Ectodermal cell (in vitro differentiated cells): ENCODE data around the gene PDGFA.

Experiments
- H3K27ac ChIP-seq: 2 replicates; pipeline ENCODE4 v1.7.0; 2013; ENCODE audit warnings: mild to moderate bottlenecking, low read depth, low read length; ENCODE audit not compliant: insufficient read depth, poor library complexity, severe bottlenecking
- H3K27me3 ChIP-seq: 2 replicates; pipeline ENCODE4 v1.7.0; 2013; ENCODE audit warnings: mild to moderate bottlenecking, low read length; ENCODE audit not compliant: insufficient read depth, control insufficient read depth, poor library complexity, severe bottlenecking
- H3K36me3 ChIP-seq: one replicate; pipeline ENCODE4 v1.7.0; 2013; ENCODE audit warnings: low read length; ENCODE audit not compliant: control insufficient read depth, insufficient read depth
- H3K4me1 ChIP-seq: one replicate; pipeline ENCODE4 v1.7.0; 2013; ENCODE audit warnings: low read length; ENCODE audit not compliant: control insufficient read depth, insufficient read depth
- H3K4me3 ChIP-seq: 2 replicates; pipeline ENCODE4 v1.7.0; 2013; ENCODE audit warnings: low read depth, low read length, control low read depth; ENCODE audit not compliant: insufficient read depth
- H3K9me3 ChIP-seq: 2 replicates; pipeline ENCODE4 v1.7.0; 2013; ENCODE audit warnings: mild to moderate bottlenecking, low read length, moderate library complexity; ENCODE audit not compliant: control insufficient read depth
- WGBS, 2 experiments: methylation state at CpG; one replicate each; pipeline ENCODE4 v1.1.7; 2013; ENCODE audit warnings: missing lambda C conversion rate in 2 of 2; 5-methylcytosine and 5-hydroxymethylcytosine counted together

Gene PDGFA

GRCh38 chr7:464454-465401 lies 54.9 kb downstream of the PDGFA start:
- WGBS, 2 experiments = 88 to 89% methylated on average over 34 of the region's 34 CpGs
- no peak overlapping the region for H3K4me3 ChIP-seq
- no peaks in the 10 kb centered on the region for H3K9me3 ChIP-seq
- H3K27me3 ChIP-seq = no peaks in the 10 kb centered on the region
- H3K36me3 ChIP-seq = no peaks in the 10 kb centered on the region
- peaks cover 21% of the 10 kb centered on the region for H3K4me1 ChIP-seq
- H3K27ac ChIP-seq = no peak overlapping the region

- H3K27me3 ChIP-seq = no peaks in the 10 kb centered on the region
- no peaks in the 10 kb centered on the region for H3K9me3 ChIP-seq
- WGBS, 2 experiments = 94 to 95% methylated on average over 35 of the region's 35 CpGs
- no peak overlapping the region for H3K27ac ChIP-seq
- no peak overlapping the region for H3K4me3 ChIP-seq
- peaks cover 21% of the 10 kb centered on the region for H3K4me1 ChIP-seq
- no peaks in the 10 kb centered on the region for H3K36me3 ChIP-seq
Measured at GRCh38 chr7:463817-464453, 55.7 kb downstream of the PDGFA start.

GRCh38 chr7:463362-463781 lies 56.3 kb downstream of the PDGFA start:
- whole genome bisulfite sequencing, 2 experiments = 93 to 94% methylated on average over 36 of the region's 36 CpGs
- no peak overlapping the region for H3K4me3 ChIP-seq
- no peaks in the 10 kb centered on the region for H3K27me3 ChIP-seq
- H3K9me3 ChIP-seq = no peaks in the 10 kb centered on the region
- H3K27ac ChIP-seq = no peak overlapping the region
- H3K36me3 ChIP-seq = no peaks in the 10 kb centered on the region
- H3K4me1 ChIP-seq = peaks cover 21% of the 10 kb centered on the region

- WGBS, 2 experiments = 87 to 89% methylated on average over 49 of the region's 49 CpGs
- Histone ChIP-seq H3K4me3 (no peak overlapping the region), H3K27ac (no peak overlapping the region), H3K36me3 (no peaks in the 10 kb centered on the region), H3K4me1 (peaks cover 21% of the 10 kb centered on the region), H3K9me3 (no peaks in the 10 kb centered on the region), H3K27me3 (no peaks in the 10 kb centered on the region)
Measured at GRCh38 chr7:462173-463103, 57.2 kb downstream of the PDGFA start.

DNA sequence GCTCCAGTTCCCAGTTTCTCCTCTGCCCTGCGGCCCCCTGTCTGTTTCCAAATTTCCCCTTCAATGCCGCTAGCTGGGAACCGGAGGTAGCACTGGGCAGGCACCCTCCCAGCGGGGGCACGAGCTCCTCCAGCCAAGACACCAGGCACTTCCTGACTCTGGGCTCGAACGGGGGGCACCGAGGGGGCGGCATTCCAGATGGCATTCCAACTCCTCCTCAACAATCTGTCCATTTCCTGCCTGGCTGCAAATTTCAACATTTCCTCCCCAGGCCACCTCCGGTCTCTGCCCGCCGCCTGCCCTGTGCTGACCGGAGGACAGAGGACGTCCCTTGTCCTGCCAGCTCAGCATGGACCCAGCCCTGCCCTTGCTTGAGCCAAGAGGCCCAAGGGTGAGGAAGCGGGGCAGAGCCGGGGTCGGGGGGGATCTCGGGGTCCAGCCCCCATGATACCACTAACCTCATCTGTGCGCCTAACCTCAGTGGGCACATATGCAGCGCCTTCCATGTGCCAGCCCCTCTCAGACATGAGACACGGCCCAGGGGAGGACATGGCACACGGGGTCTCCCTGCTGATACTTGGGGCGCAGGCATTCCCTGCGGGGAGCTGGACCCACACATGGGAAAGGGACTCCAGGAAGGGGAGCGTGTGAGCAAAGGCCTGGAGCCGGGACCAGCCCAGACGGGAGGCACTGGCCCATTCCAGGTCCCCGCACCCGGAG lies 58.0 kb downstream of the PDGFA start:
- Histone ChIP-seq H3K27me3 (no peaks in the 10 kb centered on the region), H3K27ac (no peak overlapping the region), H3K36me3 (no peaks in the 10 kb centered on the region), H3K4me1 (peaks cover 21% of the 10 kb centered on the region), H3K9me3 (no peaks in the 10 kb centered on the region), H3K4me3 (no peak overlapping the region)
- 89 to 90% methylated on average over 29 of the region's 29 CpGs for WGBS, 2 experiments

- Histone ChIP-seq H3K27ac (no peak overlapping the region), H3K4me3 (no peak overlapping the region), H3K36me3 (no peaks in the 10 kb centered on the region), H3K27me3 (no peaks in the 10 kb centered on the region), H3K4me1 (peaks cover 21% of the 10 kb centered on the region), H3K9me3 (no peaks in the 10 kb centered on the region)
- WGBS, 2 experiments = 71 to 74% methylated on average over 2 of the region's 2 CpGs
Measured at GRCh38 chr7:461117-461452, 58.6 kb downstream of the PDGFA start.

DNA sequence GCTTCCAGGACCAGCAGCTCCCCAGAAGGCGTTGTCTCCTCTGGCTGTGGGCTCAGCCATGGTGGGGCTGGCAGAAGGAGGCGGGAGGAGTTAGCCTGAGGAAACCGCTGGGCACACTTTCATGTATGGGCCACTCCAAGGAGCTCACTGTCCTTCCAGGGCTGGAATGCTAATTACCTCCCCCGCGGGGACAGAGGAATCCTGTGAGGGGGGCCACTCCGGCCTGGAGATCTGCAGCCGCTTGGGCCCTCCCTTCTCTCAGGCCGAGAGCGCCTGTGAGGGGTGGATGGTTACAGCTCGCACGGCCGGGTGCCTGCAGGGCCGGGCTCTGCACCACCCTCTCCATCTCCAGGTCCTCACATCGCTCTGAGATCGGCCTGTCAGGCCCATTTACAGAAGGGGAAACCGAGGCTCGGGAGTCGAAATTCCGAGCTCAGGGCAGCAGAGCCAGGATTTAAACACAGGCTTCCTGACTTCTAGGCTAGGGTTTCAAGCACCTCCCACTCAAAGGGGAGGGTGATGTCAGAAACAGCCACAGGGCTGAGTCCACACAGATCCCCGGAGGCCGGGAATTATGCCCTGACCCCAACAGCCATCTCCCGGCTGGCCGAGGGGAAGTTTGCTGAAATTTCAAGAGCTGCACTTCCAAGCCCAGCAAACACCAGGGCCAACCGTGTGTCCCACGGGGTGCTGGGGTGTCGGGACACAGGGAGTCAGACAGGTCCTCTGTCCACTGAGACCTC lies 59.1 kb downstream of the PDGFA start:
- H3K4me1 ChIP-seq = peaks cover 21% of the 10 kb centered on the region
- no peak overlapping the region for H3K4me3 ChIP-seq
- H3K27ac ChIP-seq = peak overlapping the region; percentile 16
- no peaks in the 10 kb centered on the region for H3K9me3 ChIP-seq
- 34 to 37% methylated on average over 26 of the region's 26 CpGs for WGBS, 2 experiments
- H3K27me3 ChIP-seq = no peaks in the 10 kb centered on the region
- no peaks in the 10 kb centered on the region for H3K36me3 ChIP-seq

GRCh38 chr7:459584-460373 lies 59.9 kb downstream of the PDGFA start:
- Histone ChIP-seq H3K9me3 (no peaks in the 10 kb centered on the region), H3K36me3 (no peaks in the 10 kb centered on the region), H3K4me3 (no peak overlapping the region), H3K27me3 (no peaks in the 10 kb centered on the region), H3K27ac (no peak overlapping the region), H3K4me1 (peaks cover 21% of the 10 kb centered on the region)
- WGBS, 2 experiments = 83 to 87% methylated on average over 6 of the region's 6 CpGs
